K562 (cell line): ENCODE data around the gene NEUROD2.

Experiments
- ARID4B ChIP-seq: sonication (generic); formaldehyde crosslinking; IDR thresholded peaks from 2 replicates; pipeline ENCODE4 v1.8.0; 2022; ENCODE audit warnings: mild to moderate bottlenecking, missing genetic modification reagents
- ATF7 ChIP-seq: fragments of 450-650 bp; IDR thresholded peaks from 2 replicates; pipeline ENCODE4 v1.7.1; 2014; ENCODE audit warnings: mild to moderate bottlenecking, moderate library complexity
- CHCHD3 ChIP-seq: fragments of 250-450 bp; sonication (Bioruptor Pico); IDR thresholded peaks from 2 replicates; pipeline ENCODE4 v2.1.2; 2022; ENCODE audit warnings: mild to moderate bottlenecking
- E2F1 ChIP-seq: sonication (generic); formaldehyde crosslinking; IDR thresholded peaks from 2 replicates; pipeline ENCODE4 v1.8.1; 2023; ENCODE audit warnings: mild to moderate bottlenecking, missing genetic modification reagents, moderate library complexity
- EZH2 ChIP-seq: IDR thresholded peaks from 2 replicates; pipeline ENCODE4 v1.6.1; 2012; ENCODE audit warnings: low read depth, mild to moderate bottlenecking, inconsistent platforms, low read length, borderline replicate concordance
- IRF1 ChIP-seq: sonication (generic); formaldehyde crosslinking; IDR thresholded peaks from 2 replicates; pipeline ENCODE4 v1.8.0; 2022; ENCODE audit warnings: missing genetic modification reagents, mild to moderate bottlenecking, borderline replicate concordance
- MAX ChIP-seq: sonication (generic); formaldehyde crosslinking; IDR thresholded peaks from 2 replicates; pipeline ENCODE4 v1.9.0; 2022; ENCODE audit warnings: mild to moderate bottlenecking, missing genetic modification reagents
- MTA2 ChIP-seq: fragments of 450-650 bp; IDR thresholded peaks from 2 replicates; pipeline ENCODE4 v1.6.1; 2016; ENCODE audit warnings: low read depth
- MXI1 ChIP-seq: IDR thresholded peaks from 2 replicates; pipeline ENCODE4 v1.6.1; 2011; ENCODE audit warnings: low read depth, mild to moderate bottlenecking, improper control_type of control experiment, low read length
- NBN ChIP-seq: fragments of 450-650 bp; IDR thresholded peaks from 2 replicates; pipeline ENCODE4 v1.6.1; 2016; ENCODE audit warnings: low read depth, mild to moderate bottlenecking

GRCh38 chr17:39655105-39655504 lies 47.4 kb upstream of the NEUROD2 start:
- TF ChIP-seq MAX (CRISPR knock-in tag) (no peak), NBN (no peak), E2F1 (no peak), IRF1 (CRISPR knock-in tag) (no peak), MXI1 (no peak), CHCHD3 (CRISPR knock-in tag) (no peak), ATF7 (no peak), ARID4B (CRISPR knock-in tag) (no peak), MTA2 (no peak), EZH2 (no peak)
